IMR-90 (cell line): ENCODE measurements around the gene CABP2. TPM values are rescaled to one million over a fixed set of nuclear protein-coding genes. Genes with fewer than 3 reads are reported as not detected.

Experiments used
- ATAC-seq: fragments of 200-7000 bp; cut with Tn5 transposase; 2 replicates; pipeline ENCODE4 v1.9.1; 2020; ENCODE audit warnings: low read depth, mild to moderate bottlenecking, moderate library complexity
- BruUV-seq: library from RNA; stranded (reverse); fragments of 400-500 nt; replicated peaks from 2 replicates; lab custom pipeline; 2021; lab: Mats Ljungman, UMichigan
- CTCF ChIA-PET: fragments of 300-600 bp; formaldehyde crosslinking; extraction: SDS; loops from one replicate; lab custom pipeline; 2021; ENCODE audit warnings: antibody characterized with exemption; lab: Yijun Ruan, JAX
- POLR2A ChIA-PET: fragments of 300-600 bp; sonication (Branson Sonifier 250); formaldehyde crosslinking; loops from one replicate; lab custom pipeline; 2022; ENCODE audit warnings: antibody characterized with exemption; ENCODE audit not compliant: unreplicated experiment; lab: Charles Lee
- DNase-seq: peaks from one replicate; pipeline ENCODE4 v3.0.0; 2013
- H2AFZ ChIP-seq: replicated peaks from 2 replicates; pipeline ENCODE3; 2013; ENCODE audit warnings: low read length, mild to moderate bottlenecking; ENCODE audit not compliant: poor library complexity
- H2AK5ac ChIP-seq: 2 replicates; pipeline ENCODE4 v1.6.1; 2013; ENCODE audit warnings: low read depth, low read length, inconsistent platforms
- H2AK9ac ChIP-seq: replicated peaks from 2 replicates; pipeline ENCODE3; 2013; ENCODE audit warnings: mild to moderate bottlenecking, low read depth, low read length, moderate library complexity; ENCODE audit not compliant: poor library complexity
- H2BK120ac ChIP-seq: 2 replicates; pipeline ENCODE4 v1.6.1; 2013; ENCODE audit warnings: low read depth, low read length, inconsistent platforms
- H2BK15ac ChIP-seq: 3 replicates; pipeline ENCODE4 v1.6.1; 2013; ENCODE audit warnings: low read depth, low read length, inconsistent platforms
- H2BK20ac ChIP-seq: 2 replicates; pipeline ENCODE4 v1.6.1; 2013; ENCODE audit warnings: low read depth, mild to moderate bottlenecking, inconsistent platforms, low read length, moderate library complexity
- H2BK5ac ChIP-seq: 2 replicates; pipeline ENCODE4 v1.6.1; 2013; ENCODE audit warnings: mild to moderate bottlenecking, low read depth, low read length, inconsistent platforms; ENCODE audit not compliant: poor library complexity, severe bottlenecking
- H3K14ac ChIP-seq: replicated peaks from 2 replicates; pipeline ENCODE4 v1.6.1; 2013; ENCODE audit warnings: low read depth, low read length, inconsistent platforms
- H3K18ac ChIP-seq: 2 replicates; pipeline ENCODE4 v1.6.1; 2013; ENCODE audit warnings: low read depth, low read length, control low read depth
- H3K23ac ChIP-seq: 2 replicates; pipeline ENCODE4 v1.6.1; 2013; ENCODE audit warnings: low read depth, low read length, inconsistent platforms
- H3K27ac ChIP-seq: 2 replicates; pipeline ENCODE4 v1.5.1; 2013; ENCODE audit warnings: mild to moderate bottlenecking, control low read depth, low read length; ENCODE audit not compliant: insufficient read depth
- H3K27me3 ChIP-seq: 2 replicates; pipeline ENCODE4 v1.6.1; 2013; ENCODE audit warnings: low read length; ENCODE audit not compliant: control insufficient read depth, insufficient read depth
- H3K36me3 ChIP-seq: 2 replicates; pipeline ENCODE4 v1.6.1; 2013; ENCODE audit warnings: low read length, mixed read lengths; ENCODE audit not compliant: control insufficient read depth, insufficient read depth
- H3K4ac ChIP-seq: 2 replicates; pipeline ENCODE4 v1.6.1; 2013; ENCODE audit warnings: low read depth, low read length, inconsistent platforms
- H3K4me1 ChIP-seq: 2 replicates; pipeline ENCODE4 v1.6.1; 2013; ENCODE audit warnings: low read length, mixed read lengths; ENCODE audit not compliant: control insufficient read depth, insufficient read depth
- H3K4me2 ChIP-seq: 2 replicates; pipeline ENCODE4 v1.6.1; 2013; ENCODE audit warnings: low read depth, mild to moderate bottlenecking, control low read depth, low read length, moderate library complexity
- H3K4me3 ChIP-seq: 2 replicates; pipeline ENCODE4 v1.5.1; 2013; ENCODE audit warnings: low read depth, mild to moderate bottlenecking, control low read depth, low read length, moderate library complexity; ENCODE audit not compliant: insufficient read depth
- H3K56ac ChIP-seq: 2 replicates; pipeline ENCODE4 v1.6.1; 2013; ENCODE audit warnings: low read length, inconsistent platforms; ENCODE audit not compliant: insufficient read depth; ENCODE audit errors: extremely low read depth
- H3K79me1 ChIP-seq, 2 experiments: 2 replicates each; pipeline ENCODE4 v1.6.1; 2013; ENCODE audit warnings: low read length in 2 of 2, inconsistent platforms in 1 of 2, low read depth in 1 of 2
- H3K9ac ChIP-seq: 2 replicates; pipeline ENCODE4 v1.6.1; 2013; ENCODE audit warnings: low read depth, low read length, control low read depth
- H3K9me1 ChIP-seq: 2 replicates; pipeline ENCODE4 v1.6.1; 2013; ENCODE audit warnings: low read length, inconsistent platforms; ENCODE audit not compliant: insufficient read depth
- H3K9me3 ChIP-seq: 2 replicates; pipeline ENCODE4 v1.6.1; 2013; ENCODE audit warnings: low read length; ENCODE audit not compliant: control insufficient read depth, insufficient read depth
- H4K20me1 ChIP-seq: 2 replicates; pipeline ENCODE4 v1.6.1; 2013; ENCODE audit warnings: low read length, inconsistent platforms; ENCODE audit not compliant: insufficient read depth
- H4K5ac ChIP-seq: 2 replicates; pipeline ENCODE4 v1.6.1; 2013; ENCODE audit warnings: mild to moderate bottlenecking, low read depth, low read length, control low read depth
- H4K8ac ChIP-seq, 2 experiments: 2 replicates each; pipeline ENCODE4 v1.6.1; 2013; ENCODE audit warnings: low read depth in 2 of 2, low read length in 2 of 2, control low read depth in 1 of 2, inconsistent platforms in 1 of 2
- H4K91ac ChIP-seq: 2 replicates; pipeline ENCODE4 v1.6.1; 2013; ENCODE audit warnings: low read depth, low read length, inconsistent platforms; ENCODE audit not compliant: insufficient read depth
- BHLHE40 ChIP-seq: fragments of 150-350 bp; IDR thresholded peaks from 2 replicates; pipeline ENCODE4 v1.6.1; 2016; ENCODE audit warnings: mild to moderate bottlenecking, low read depth, low read length
- CHD1 ChIP-seq: IDR thresholded peaks from 2 replicates; pipeline ENCODE4 v1.6.1; 2012; ENCODE audit warnings: low read depth, low read length, improper control_type of control experiment
- CTCF ChIP-seq: conservative IDR thresholded peaks from 2 replicates; pipeline ENCODE4 v1.5.1; 2012; ENCODE audit warnings: mild to moderate bottlenecking, low read depth, low read length, improper control_type of control experiment
- ELK1 ChIP-seq: fragments of 150-350 bp; IDR thresholded peaks from 2 replicates; pipeline ENCODE4 v1.6.1; 2016; ENCODE audit warnings: low read depth, mild to moderate bottlenecking, low read length, moderate library complexity, borderline replicate concordance
- MAFK ChIP-seq: IDR thresholded peaks from 2 replicates; pipeline ENCODE4 v1.6.1; 2012; ENCODE audit warnings: low read depth, low read length, improper control_type of control experiment
- MAZ ChIP-seq: IDR thresholded peaks from 2 replicates; pipeline ENCODE4 v1.6.1; 2012; ENCODE audit warnings: low read depth, mild to moderate bottlenecking, low read length, improper control_type of control experiment, moderate library complexity, borderline replicate concordance
- MXI1 ChIP-seq: IDR thresholded peaks from 2 replicates; pipeline ENCODE4 v1.6.1; 2012; ENCODE audit warnings: low read depth, mild to moderate bottlenecking, low read length, moderate library complexity, borderline replicate concordance
- NFE2L2 ChIP-seq: fragments of 150-350 bp; IDR thresholded peaks from 2 replicates; pipeline ENCODE4 v1.6.1; 2016; ENCODE audit warnings: low read depth, mild to moderate bottlenecking, low read length
- POLR2A ChIP-seq: IDR thresholded peaks from 2 replicates; pipeline ENCODE4 v1.6.1; 2012; ENCODE audit warnings: mild to moderate bottlenecking, low read depth, low read length
- RFX5 ChIP-seq: IDR thresholded peaks from 2 replicates; pipeline ENCODE4 v1.8.0; 2012; ENCODE audit warnings: low read depth, mild to moderate bottlenecking, low read length, moderate library complexity
- WGBS, 2 experiments: methylation state at CpG; one replicate each; pipeline versions ENCODE4 v1.1.5 to v1.1.7; 2013; ENCODE audit warnings: missing lambda C conversion rate in 2 of 2; ENCODE audit not compliant: insufficient read length in 1 of 2; ENCODE audit errors: extremely low coverage in 2 of 2; 5-methylcytosine and 5-hydroxymethylcytosine counted together
- dilution Hi-C: fragments of 300-500 bp; cut with HindIII; formaldehyde crosslinking; loops from one replicate; pipeline ENCODE4 v1.14.3; 2018; ENCODE audit warnings: low sequenced_read_pairs; ENCODE audit not compliant: unreplicated experiment
- in situ Hi-C: fragments of 300-500 bp; cut with MboI; formaldehyde crosslinking; loops from 3 replicates; pipeline ENCODE4 v1.14.3; 2019; ENCODE audit warnings: low sequenced_read_pairs, inconsistent platforms, mixed read lengths
- intact Hi-C: fragments of 100-400 bp; cut with micrococcal nuclease; formaldehyde crosslinking; loops from 2 replicates; pipeline ENCODE4 v1.10.0; 2022
- polyA plus RNA-seq, 3 experiments: library from polyadenylated mRNA; depleted of rRNA; stranded (reverse); fragments of >200 nt; gene quantifications; 2 replicates each; pipeline ENCODE4 v1.2.3, GENCODE V29; 2012; ENCODE audit warnings: low replicate concordance in 1 of 3
- total RNA-seq: library from RNA; depleted of rRNA; stranded (reverse); fragments of >200 nt; gene quantifications from 2 replicates; pipeline ENCODE4 v1.2.3, GENCODE V29; 2012

CABP2 gene
- total and polyA plus RNA-seq, 2 of the 4 experiments (the other 2 are of a cell fraction) = not detected

GRCh38 chr11:67558084-67558772, 35.0 kb upstream of the CABP2 start:
- Histone ChIP-seq H2AK9ac (no peak overlapping the region), H3K4me3 (no peak overlapping the region), H3K9me1 (0 out of 2 replicates have a peak, but pooled peaks cover 3% of the 10 kb centered on the region), H3K79me1 (no peaks in the 10 kb centered on the region), H3K27ac (no peak overlapping the region), H2BK120ac (no peak overlapping the region), H3K36me3 (no peaks in the 10 kb centered on the region), H3K27me3 (peaks cover 4% of the 10 kb centered on the region; the same call in 1 of the 2 replicates), H3K4me2 (no peak overlapping the region), H3K56ac (no peak overlapping the region), H2BK15ac (no peak overlapping the region), H4K91ac (no peak overlapping the region), H3K9me3 (no peaks in the 10 kb centered on the region), H4K5ac (no peak overlapping the region), H3K14ac (no peak overlapping the region), H3K4ac (no peak overlapping the region), H4K20me1 (no peaks in the 10 kb centered on the region), H2BK20ac (no peak overlapping the region), H2AFZ (no peak overlapping the region), H3K9ac (no peak overlapping the region), H2AK5ac (no peak overlapping the region), H4K8ac (no peak overlapping the region), H3K4me1 (0 out of 2 replicates have a peak, but pooled peaks cover 2% of the 10 kb centered on the region), H3K18ac (no peak overlapping the region), H3K23ac (no peak overlapping the region), H2BK5ac (no peak overlapping the region)
- BruUV-seq = no TSS peak
- ChIA-PET CTCF (no interaction called here), POLR2A (no interaction called here)
- intact Hi-C loops = no loop called here
- dilution Hi-C loops = no loop called here
- 48% methylated on average over 13 of the region's 19 CpGs; no CpG with 5 or more reads in 1 of the 2 experiments for WGBS, 2 experiments
- DNase-seq (no peak), ATAC-seq (no peak)
- TF ChIP-seq CHD1 = no peak
- no peak for TF ChIP-seq BHLHE40
- no peak for TF ChIP-seq RFX5
- TF ChIP-seq NFE2L2 = no peak
- no peak for TF ChIP-seq CTCF
- no peak for TF ChIP-seq ELK1
- no peak for TF ChIP-seq MAFK
- no peak for TF ChIP-seq MAZ
- TF ChIP-seq MXI1 = no peak
- no peak for TF ChIP-seq POLR2A
- in situ Hi-C loops = no loop called here
